Measurements from ENCODE around the gene ECD. TPM values are rescaled to one million over a fixed set of nuclear protein-coding genes. Genes with fewer than 3 reads are reported as not detected.
"Not testable (repeated sequence)": the region's sequence is repeated elsewhere in the genome, so short reads cannot be mapped to it uniquely, and the experiment has no call there.

Gene ECD
- total and polyA plus RNA-seq, 4 donors = 9.9 to 25.8 (median 17.3) TPM

- H3K27me3 ChIP-seq (ENCODE audit: control insufficient read depth in 1 of 2, insufficient read depth in 2 of 2, low read length in 1 of 2) = no peaks in the 10 kb centered on the region
- DNase-seq (no peak), ATAC-seq (ENCODE audit: low FRiP score) (no peak)
- peaks cover 0 to 2% of the 10 kb centered on the region in 2 donors for H3K36me3 ChIP-seq (ENCODE audit: control insufficient read depth in 1 of 2, insufficient read depth in 2 of 2, low read length in 1 of 2)
- intact Hi-C loops (cut with DNase I) = no loop called here
- H3K27ac ChIP-seq (ENCODE audit: low read depth in 1 of 2, low read length in 2 of 2) = no peak overlapping the region
- H3K9me3 ChIP-seq (ENCODE audit: control insufficient read depth, low read length) = no peaks in the 10 kb centered on the region
- no peak overlapping the region for H3K4me3 ChIP-seq (ENCODE audit: low read length in 2 of 2)
- WGBS, 2 donors = 92 to 97% methylated on average over 4 of the region's 4 CpGs
- peaks cover 0 to 4% of the 10 kb centered on the region in 2 donors for H3K4me1 ChIP-seq (ENCODE audit: control insufficient read depth in 1 of 2, insufficient read depth in 2 of 2, low read length in 2 of 2)
Observed at GRCh38 chr10:73119952-73120351, 47.9 kb downstream of the ECD start.

DNA sequence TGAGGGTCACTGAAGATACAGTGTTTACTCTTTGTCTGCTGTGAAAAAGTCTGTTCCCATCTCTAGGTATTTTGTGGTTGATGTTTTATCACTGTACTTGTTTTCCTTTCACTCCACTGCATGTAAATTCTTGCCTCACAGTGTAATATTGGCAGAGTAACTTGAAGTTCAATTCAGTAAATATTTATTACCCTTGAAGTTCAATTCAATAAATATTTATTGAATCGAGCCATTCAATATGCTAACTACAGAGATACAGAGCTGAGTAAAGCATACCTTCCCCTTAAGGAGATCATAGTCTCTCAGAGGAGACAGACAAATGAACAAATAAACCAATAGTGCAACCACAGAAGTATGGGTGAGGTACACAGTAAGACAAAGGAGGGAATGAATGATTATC, 48.4 kb downstream of the ECD start:
- DNase-seq (no peak), ATAC-seq (ENCODE audit: low FRiP score) (no peak)
- intact Hi-C loops (cut with DNase I) = no loop called here
- H3K27ac ChIP-seq (ENCODE audit: low read depth in 1 of 2, low read length in 2 of 2) = no peak overlapping the region
- no peak overlapping the region for H3K4me3 ChIP-seq (ENCODE audit: low read length in 2 of 2)
- H3K9me3 ChIP-seq (ENCODE audit: control insufficient read depth, low read length) = no peaks in the 10 kb centered on the region
- H3K4me1 ChIP-seq (ENCODE audit: control insufficient read depth in 1 of 2, insufficient read depth in 2 of 2, low read length in 2 of 2) = peaks cover 0 to 4% of the 10 kb centered on the region in 2 donors
- WGBS, 2 donors = 91 to 95% methylated on average over 1 of the region's 1 CpG
- H3K27me3 ChIP-seq (ENCODE audit: control insufficient read depth in 1 of 2, insufficient read depth in 2 of 2, low read length in 1 of 2) = no peaks in the 10 kb centered on the region
- H3K36me3 ChIP-seq (ENCODE audit: control insufficient read depth in 1 of 2, insufficient read depth in 2 of 2, low read length in 1 of 2) = peaks cover 0 to 2% of the 10 kb centered on the region in 2 donors

DNA sequence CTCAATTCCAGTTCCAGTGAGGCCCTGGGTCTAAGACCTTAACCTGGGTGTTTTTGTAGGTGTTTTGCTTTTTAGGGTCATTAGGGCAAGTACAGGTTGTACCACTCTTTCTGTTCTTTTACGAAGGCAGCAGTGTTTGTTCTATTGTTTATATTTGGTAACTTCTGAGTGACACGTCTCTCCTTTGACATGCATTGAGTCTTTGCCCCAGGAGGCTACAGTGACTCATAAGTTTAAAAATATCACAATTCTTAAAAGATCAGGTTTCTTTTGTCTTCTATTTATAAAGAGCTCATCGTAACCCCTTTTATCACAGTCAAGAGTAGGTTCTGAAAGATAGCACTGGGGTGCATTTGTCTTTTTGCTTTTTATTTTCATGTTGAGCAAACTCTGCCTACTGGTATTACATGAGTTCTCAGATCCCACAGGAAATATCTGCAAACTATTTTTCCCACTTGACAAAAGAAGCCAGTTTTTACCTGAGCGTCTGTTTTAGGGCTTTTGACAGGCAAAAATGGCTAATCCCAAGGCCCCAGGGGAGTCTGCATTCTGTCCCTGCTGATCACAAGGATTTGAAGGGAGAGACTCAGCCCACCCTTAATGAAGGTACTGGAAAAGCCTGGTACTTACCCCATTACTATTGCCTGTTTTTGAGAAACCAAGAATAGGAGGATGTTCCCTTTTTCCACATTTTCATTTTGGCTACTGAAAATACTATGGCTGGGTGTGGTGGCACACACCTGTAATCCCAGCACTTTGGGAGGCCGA, 49.6 kb downstream of the ECD start:
- peaks cover 0 to 4% of the 10 kb centered on the region in 2 donors for H3K4me1 ChIP-seq (ENCODE audit: control insufficient read depth in 1 of 2, insufficient read depth in 2 of 2, low read length in 2 of 2)
- H3K27me3 ChIP-seq (ENCODE audit: control insufficient read depth in 1 of 2, insufficient read depth in 2 of 2, low read length in 1 of 2) = no peaks in the 10 kb centered on the region
- intact Hi-C loops (cut with DNase I) = no loop called here
- no peaks in the 10 kb centered on the region for H3K9me3 ChIP-seq (ENCODE audit: control insufficient read depth, low read length)
- peak overlapping the region; percentile 28 to 43 for H3K27ac ChIP-seq (ENCODE audit: low read depth in 1 of 2, low read length in 2 of 2)
- peaks cover 0 to 2% of the 10 kb centered on the region in 2 donors for H3K36me3 ChIP-seq (ENCODE audit: control insufficient read depth in 1 of 2, insufficient read depth in 2 of 2, low read length in 1 of 2)
- H3K4me3 ChIP-seq (ENCODE audit: low read length in 2 of 2) = no peak overlapping the region
- ATAC-seq (ENCODE audit: low FRiP score) (no peak), DNase-seq (no peak)
- WGBS, 2 donors = 29 to 32% methylated on average over 5 of the region's 5 CpGs

DNA sequence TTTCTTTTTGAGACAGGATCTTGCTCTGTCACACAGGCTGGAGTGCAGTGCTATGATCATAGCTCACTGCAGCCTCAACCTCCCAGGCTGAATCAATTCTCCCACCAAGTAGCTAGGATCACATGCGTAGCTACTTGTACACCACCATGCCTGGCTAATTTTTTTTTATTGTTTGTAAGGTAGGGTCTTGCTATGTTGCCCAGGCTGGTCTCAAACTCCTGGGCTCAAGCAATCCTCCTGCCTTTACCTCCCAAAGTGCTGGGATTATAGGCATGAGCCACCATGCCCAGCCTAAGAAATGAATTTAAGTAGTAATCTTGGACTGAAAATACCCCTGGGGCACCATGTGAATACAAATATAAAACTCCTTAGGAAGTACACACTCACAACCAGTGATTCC, 51.8 kb downstream of the ECD start:
- Histone ChIP-seq H3K4me3 (ENCODE audit: low read length in 2 of 2) (no peak overlapping the region), H3K9me3 (ENCODE audit: control insufficient read depth, low read length) (no peaks in the 10 kb centered on the region), H3K4me1 (ENCODE audit: control insufficient read depth in 1 of 2, insufficient read depth in 2 of 2, low read length in 2 of 2) (peaks cover 0 to 4% of the 10 kb centered on the region in 2 donors), H3K36me3 (ENCODE audit: control insufficient read depth in 1 of 2, insufficient read depth in 2 of 2, low read length in 1 of 2) (peaks cover 0 to 2% of the 10 kb centered on the region in 2 donors), H3K27me3 (ENCODE audit: control insufficient read depth in 1 of 2, insufficient read depth in 2 of 2, low read length in 1 of 2) (no peaks in the 10 kb centered on the region), H3K27ac (ENCODE audit: low read depth in 1 of 2, low read length in 2 of 2) (no peak overlapping the region)
- intact Hi-C loops (cut with DNase I) = no loop called here
- ATAC-seq (ENCODE audit: low FRiP score) (no peak), DNase-seq (no peak)
- WGBS, 2 donors = 92 to 97% methylated on average over 1 of the region's 1 CpG

GRCh38 chr10:73113551-73113950, 54.3 kb downstream of the ECD start:
- no peaks in the 10 kb centered on the region for H3K9me3 ChIP-seq (ENCODE audit: control insufficient read depth, low read length)
- H3K27me3 ChIP-seq (ENCODE audit: control insufficient read depth in 1 of 2, insufficient read depth in 2 of 2, low read length in 1 of 2) = no peaks in the 10 kb centered on the region
- WGBS, 2 donors = 53 to 58% methylated on average over 1 of the region's 1 CpG
- intact Hi-C loops (cut with DNase I) = no loop called here
- H3K36me3 ChIP-seq (ENCODE audit: control insufficient read depth in 1 of 2, insufficient read depth in 2 of 2, low read length in 1 of 2) = peaks cover 0 to 3% of the 10 kb centered on the region in 2 donors
- H3K27ac ChIP-seq (ENCODE audit: low read depth in 1 of 2, low read length in 2 of 2) = no peak overlapping the region
- no peak overlapping the region for H3K4me3 ChIP-seq (ENCODE audit: low read length in 2 of 2)
- ATAC-seq (ENCODE audit: low FRiP score) = no peak
- H3K4me1 ChIP-seq (ENCODE audit: control insufficient read depth in 1 of 2, insufficient read depth in 2 of 2, low read length in 2 of 2) = peaks cover 0 to 4% of the 10 kb centered on the region in 2 donors
- no peak for DNase-seq

DNA sequence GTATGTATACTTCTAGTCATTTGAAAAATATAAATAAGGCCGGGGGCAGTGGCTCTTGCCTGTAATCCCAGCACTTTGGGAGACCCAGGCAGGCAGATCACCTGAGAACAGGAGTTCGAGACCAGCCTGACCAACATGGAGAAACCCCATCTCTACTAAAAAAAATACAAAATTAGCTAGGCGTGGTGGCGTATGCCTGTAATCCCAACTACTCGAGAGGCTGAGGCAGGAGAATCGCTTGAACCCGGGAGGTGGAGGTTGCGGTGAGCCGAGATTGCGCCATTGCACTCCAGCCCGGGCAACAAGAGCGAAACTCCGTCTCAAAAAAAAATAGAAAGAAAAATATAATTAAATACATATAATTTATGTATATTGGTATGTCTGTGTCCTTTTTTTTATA, 55.8 kb downstream of the ECD start:
- H3K4me3 ChIP-seq (ENCODE audit: low read length in 2 of 2); intact Hi-C loops (cut with DNase I); H3K27me3 ChIP-seq (ENCODE audit: control insufficient read depth in 1 of 2, insufficient read depth in 2 of 2, low read length in 1 of 2); DNase-seq; H3K4me1 ChIP-seq (ENCODE audit: control insufficient read depth in 1 of 2, insufficient read depth in 2 of 2, low read length in 2 of 2); ATAC-seq (ENCODE audit: low FRiP score); H3K36me3 ChIP-seq (ENCODE audit: control insufficient read depth in 1 of 2, insufficient read depth in 2 of 2, low read length in 1 of 2); H3K27ac ChIP-seq (ENCODE audit: low read depth in 1 of 2, low read length in 2 of 2); H3K9me3 ChIP-seq (ENCODE audit: control insufficient read depth, low read length): not testable (repeated sequence)
- WGBS, 2 donors = 96 to 98% methylated on average over 13 of the region's 13 CpGs

DNA sequence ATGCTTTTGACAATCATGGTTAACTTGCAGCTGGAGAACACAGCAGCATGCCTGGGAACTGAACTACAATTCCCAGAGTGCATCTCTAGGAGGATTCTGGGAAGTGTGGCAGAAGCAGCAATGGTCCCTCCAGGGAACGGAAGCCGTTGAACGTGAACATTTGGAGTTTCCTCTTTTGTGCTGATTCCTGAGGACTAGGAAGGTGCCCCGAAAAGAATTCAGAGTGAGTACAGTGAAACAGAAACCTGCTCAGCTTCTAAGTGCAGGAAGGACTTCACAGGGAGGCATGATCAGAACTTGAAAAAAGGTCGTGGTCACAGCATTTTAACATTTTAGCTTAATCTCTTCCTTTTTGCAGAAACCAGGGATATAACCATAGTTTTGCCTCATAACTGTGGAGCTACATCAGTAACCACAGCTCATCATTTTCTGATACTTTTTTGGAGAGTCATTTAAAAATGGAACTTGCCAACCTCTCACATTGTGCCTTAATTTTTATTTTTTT, 57.4 kb downstream of the ECD start, which contains the start of gene NUDT13:
Gene NUDT13 (plus strand): TSS at position 111 of the 505 bp plus-strand sequence. CDS start 3,911 bp downstream, outside the sequence.
- ATAC-seq (ENCODE audit: low FRiP score) (peak; percentile 93), DNase-seq (peak in 1 of 2 donors; percentile 74)
- WGBS, 2 donors = 1% methylated on average over 5 of the region's 5 CpGs
- Histone ChIP-seq H3K27ac (ENCODE audit: low read depth in 1 of 2, low read length in 2 of 2) (peak within 1 kb of the TSS in 1 of 2 donors; percentile 87), H3K9me3 (ENCODE audit: control insufficient read depth, low read length) (no peaks in the 10 kb centered on the region), H3K4me3 (ENCODE audit: low read length in 2 of 2) (peak within 1 kb of the TSS; percentile 47 to 82), H3K4me1 (ENCODE audit: control insufficient read depth in 1 of 2, insufficient read depth in 2 of 2, low read length in 2 of 2) (no peaks in the 10 kb centered on the region), H3K27me3 (ENCODE audit: control insufficient read depth in 1 of 2, insufficient read depth in 2 of 2, low read length in 1 of 2) (no peaks in the 10 kb centered on the region), H3K36me3 (ENCODE audit: control insufficient read depth in 1 of 2, insufficient read depth in 2 of 2, low read length in 1 of 2) (peaks cover 0 to 3% of the 10 kb centered on the region in 2 donors)
- intact Hi-C loops (cut with DNase I) = no loop called here

DNA sequence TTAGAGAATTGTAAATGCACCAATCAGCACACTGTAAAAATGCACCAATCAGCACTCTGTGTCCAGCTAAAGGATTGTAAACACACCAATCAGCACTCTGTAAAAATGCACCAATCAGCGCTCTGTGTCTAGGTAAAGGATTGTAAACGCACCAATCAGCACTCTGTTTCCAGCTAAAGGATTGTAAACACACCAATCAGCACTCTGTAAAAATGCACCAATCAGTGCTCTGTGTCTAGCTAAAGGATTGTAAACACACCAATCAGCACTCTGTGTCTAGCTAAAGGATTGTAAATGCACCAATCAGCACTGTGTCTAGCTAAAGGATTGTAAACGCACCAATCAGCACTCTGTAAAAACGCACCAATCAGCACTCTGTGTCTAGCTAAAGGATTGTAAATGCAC, 58.6 kb downstream of the ECD start:
- H3K36me3 ChIP-seq (ENCODE audit: control insufficient read depth in 1 of 2, insufficient read depth in 2 of 2, low read length in 1 of 2); ATAC-seq (ENCODE audit: low FRiP score); H3K9me3 ChIP-seq (ENCODE audit: control insufficient read depth, low read length); DNase-seq; H3K4me1 ChIP-seq (ENCODE audit: control insufficient read depth in 1 of 2, insufficient read depth in 2 of 2, low read length in 2 of 2); H3K27me3 ChIP-seq (ENCODE audit: control insufficient read depth in 1 of 2, insufficient read depth in 2 of 2, low read length in 1 of 2); H3K27ac ChIP-seq (ENCODE audit: low read depth in 1 of 2, low read length in 2 of 2); H3K4me3 ChIP-seq (ENCODE audit: low read length in 2 of 2); intact Hi-C loops (cut with DNase I): not testable (repeated sequence)
- 83 to 93% methylated on average over 4 of the region's 4 CpGs for WGBS, 2 donors

DNA sequence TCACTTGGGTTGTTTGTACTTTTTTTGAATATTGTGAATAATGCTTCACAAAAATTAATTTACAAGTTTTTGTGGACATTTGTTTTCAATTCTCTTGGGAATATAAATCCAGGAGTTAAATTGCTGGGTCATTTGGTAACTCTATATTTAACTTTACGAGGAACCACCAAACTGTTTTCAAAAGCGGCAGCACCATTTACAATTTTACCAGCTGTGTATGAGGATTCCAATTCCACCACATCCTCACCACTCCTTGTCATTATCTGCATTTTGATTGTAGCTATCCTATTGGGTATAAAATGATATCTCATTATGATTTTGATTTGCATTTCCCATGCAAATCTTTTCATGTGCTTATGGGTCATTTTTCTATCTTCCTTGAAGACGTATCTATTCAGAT, 61.5 kb downstream of the ECD start:
- WGBS, 2 donors = 92 to 93% methylated on average over 3 of the region's 3 CpGs
- no peaks in the 10 kb centered on the region for H3K9me3 ChIP-seq (ENCODE audit: control insufficient read depth, low read length)
- intact Hi-C loops (cut with DNase I) = no loop called here
- no peaks in the 10 kb centered on the region for H3K4me1 ChIP-seq (ENCODE audit: control insufficient read depth in 1 of 2, insufficient read depth in 2 of 2, low read length in 2 of 2)
- H3K27me3 ChIP-seq (ENCODE audit: control insufficient read depth in 1 of 2, insufficient read depth in 2 of 2, low read length in 1 of 2) = no peaks in the 10 kb centered on the region
- no peak overlapping the region for H3K27ac ChIP-seq (ENCODE audit: low read depth in 1 of 2, low read length in 2 of 2)
- H3K36me3 ChIP-seq (ENCODE audit: control insufficient read depth in 1 of 2, insufficient read depth in 2 of 2, low read length in 1 of 2) = peaks cover 0 to 3% of the 10 kb centered on the region in 2 donors
- no peak overlapping the region for H3K4me3 ChIP-seq (ENCODE audit: low read length in 2 of 2)
- DNase-seq = no peak
- ATAC-seq (ENCODE audit: low FRiP score) = no peak

Data from aorta (tissue), 5 donors.